ENCODE results near the gene COX19.

COX19 gene

DNA sequence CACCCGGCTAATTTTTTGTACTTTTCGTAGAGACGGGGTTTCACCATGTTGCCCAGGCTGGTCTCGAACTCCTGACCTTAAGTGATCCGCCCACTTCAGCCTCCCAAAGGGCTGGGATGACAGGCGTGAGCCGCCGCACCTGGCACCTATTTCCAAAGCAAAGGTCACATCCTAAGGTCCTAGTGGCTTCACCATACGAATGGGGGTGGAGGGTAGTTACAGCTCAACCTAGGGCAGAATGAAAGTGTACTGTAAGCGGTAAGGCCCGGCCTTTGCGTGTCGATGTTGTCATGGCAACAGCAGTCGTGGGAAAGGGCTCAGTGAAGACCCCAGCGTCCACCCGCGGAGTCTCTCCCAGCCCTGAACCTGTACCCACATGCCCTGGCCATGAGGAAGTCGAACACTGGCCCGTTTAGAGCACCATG is 1.6 kb upstream of the COX19 start:
- no peak for DNase-seq
- no peaks in the 10 kb centered on the region for H3K9me3 ChIP-seq
- no peak overlapping the region for H3K4me3 ChIP-seq (ENCODE audit: low read depth, low read length)
- peaks cover 5% of the 10 kb centered on the region for H3K4me1 ChIP-seq
- no peaks in the 10 kb centered on the region for H3K27me3 ChIP-seq
- peaks cover 20% of the 10 kb centered on the region for H3K36me3 ChIP-seq
- no peak for TF ChIP-seq CTCF (IDR thresholded peaks at IDR 0.05; ENCODE audit: low read depth, low read length)

- peaks cover 5% of the 10 kb centered on the region for H3K4me1 ChIP-seq
Measured at GRCh38 chr7:975702-976473, 539 bp upstream of the COX19 start.

GRCh38 chr7:974172-974571 is 1.2 kb downstream of the COX19 start:
- TF ChIP-seq CTCF (IDR thresholded peaks at IDR 0.05; ENCODE audit: low read depth, low read length): no peak

More at GRCh38 chr7:975702-976473, 539 bp upstream of the COX19 start:
- no peaks in the 10 kb centered on the region for H3K27me3 ChIP-seq
- H3K36me3 ChIP-seq: peaks cover 26% of the 10 kb centered on the region
- TF ChIP-seq CTCF (IDR thresholded peaks at IDR 0.05; ENCODE audit: low read depth, low read length): no peak
- no peaks in the 10 kb centered on the region for H3K9me3 ChIP-seq
- DNase-seq: no peak
- H3K4me3 ChIP-seq (ENCODE audit: low read depth, low read length): peak overlapping the region; percentile 50

GRCh38 chr7:973312-973711 is 2.0 kb downstream of the COX19 start:
- Histone ChIP-seq H3K27me3 (no peaks in the 10 kb centered on the region), H3K4me3 (ENCODE audit: low read depth, low read length) (no peak overlapping the region), H3K9me3 (no peaks in the 10 kb centered on the region), H3K36me3 (peaks cover 38% of the 10 kb centered on the region), H3K4me1 (no peaks in the 10 kb centered on the region)
- TF ChIP-seq CTCF (IDR thresholded peaks at IDR 0.05; ENCODE audit: low read depth, low read length): no peak
- no peak for DNase-seq

More at GRCh38 chr7:974172-974571, 1.2 kb downstream of the COX19 start:
- Histone ChIP-seq H3K4me1 (no peaks in the 10 kb centered on the region), H3K36me3 (peaks cover 31% of the 10 kb centered on the region), H3K9me3 (no peaks in the 10 kb centered on the region), H3K4me3 (ENCODE audit: low read depth, low read length) (peak overlapping the region; percentile 89), H3K27me3 (no peaks in the 10 kb centered on the region)
- no peak for DNase-seq

DNA sequence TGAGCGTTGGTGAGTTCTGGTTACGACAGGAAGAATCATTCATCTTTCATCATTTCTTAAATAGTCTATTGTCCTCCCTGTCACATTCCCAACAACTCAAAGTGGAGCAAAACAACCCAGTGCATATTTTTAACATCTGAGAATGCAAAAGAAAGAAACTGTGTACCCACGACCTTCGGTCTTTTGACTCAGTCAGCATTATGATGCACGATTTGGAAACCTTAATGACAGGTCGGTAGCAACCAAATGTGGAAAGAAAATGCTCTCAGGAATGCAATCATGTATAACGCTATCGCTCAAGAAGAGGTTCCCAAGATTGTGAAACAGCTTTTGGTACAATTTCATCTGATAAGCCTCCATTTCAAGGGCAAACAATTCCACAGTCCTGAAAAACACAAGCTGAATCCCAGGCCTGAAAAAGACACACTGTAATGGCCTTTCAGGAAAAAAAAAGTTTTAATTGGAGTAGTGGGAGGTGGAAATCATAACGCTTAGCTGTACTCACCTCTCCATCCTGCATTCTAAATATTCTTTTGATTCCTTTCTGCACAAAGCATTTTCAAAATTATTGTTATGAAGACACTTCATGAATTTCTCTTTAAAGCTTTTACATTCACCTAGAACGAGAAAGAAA is 2.6 kb downstream of the COX19 start:
- DNase-seq: no peak
- no peaks in the 10 kb centered on the region for H3K4me1 ChIP-seq

More for the DNA sequence above, 2.6 kb downstream of the COX19 start:
- no peaks in the 10 kb centered on the region for H3K27me3 ChIP-seq
- H3K9me3 ChIP-seq: no peaks in the 10 kb centered on the region
- H3K4me3 ChIP-seq (ENCODE audit: low read depth, low read length): no peak overlapping the region
- peaks cover 41% of the 10 kb centered on the region for H3K36me3 ChIP-seq
- no peak for TF ChIP-seq CTCF (IDR thresholded peaks at IDR 0.05; ENCODE audit: low read depth, low read length)
